ENCODE results near the gene SCAF8.

GRCh38 chr6:154782193-154782592 lies 49.0 kb downstream of the SCAF8 start:
- TF ChIP-seq, protein P1, sequence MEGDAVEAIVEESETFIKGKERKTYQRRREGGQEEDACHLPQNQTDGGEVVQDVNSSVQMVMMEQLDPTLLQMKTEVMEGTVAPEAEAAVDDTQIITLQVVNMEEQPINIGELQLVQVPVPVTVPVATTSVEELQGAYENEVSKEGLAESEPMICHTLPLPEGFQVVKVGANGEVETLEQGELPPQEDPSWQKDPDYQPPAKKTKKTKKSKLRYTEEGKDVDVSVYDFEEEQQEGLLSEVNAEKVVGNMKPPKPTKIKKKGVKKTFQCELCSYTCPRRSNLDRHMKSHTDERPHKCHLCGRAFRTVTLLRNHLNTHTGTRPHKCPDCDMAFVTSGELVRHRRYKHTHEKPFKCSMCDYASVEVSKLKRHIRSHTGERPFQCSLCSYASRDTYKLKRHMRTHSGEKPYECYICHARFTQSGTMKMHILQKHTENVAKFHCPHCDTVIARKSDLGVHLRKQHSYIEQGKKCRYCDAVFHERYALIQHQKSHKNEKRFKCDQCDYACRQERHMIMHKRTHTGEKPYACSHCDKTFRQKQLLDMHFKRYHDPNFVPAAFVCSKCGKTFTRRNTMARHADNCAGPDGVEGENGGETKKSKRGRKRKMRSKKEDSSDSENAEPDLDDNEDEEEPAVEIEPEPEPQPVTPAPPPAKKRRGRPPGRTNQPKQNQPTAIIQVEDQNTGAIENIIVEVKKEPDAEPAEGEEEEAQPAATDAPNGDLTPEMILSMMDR (IDR thresholded peaks at IDR 0.05; ENCODE audit: insufficient read depth, low read length, poor library complexity, severe bottlenecking): no peak
- TF ChIP-seq EZH2phosphoT487 (conservative IDR thresholded peaks at IDR 0.05; ENCODE audit: low read length): no peak

All from SU-DHL-6 (cell line).